Stimulated activated CD8-positive, alpha-beta memory T cell treated with anti-CD3 and anti-CD28 coated beads, Interleukin-2, amount 100 ng/mL, for 1 hour (primary cell): Measurements from ENCODE around the gene SLC16A7.

ENCODE experiments used
- DNase-seq, 2 donors: peaks; one replicate each; pipeline ENCODE4 v3.0.0-alpha.2; 2020; ENCODE audit warnings: low read depth in 2 of 2

The SLC16A7 gene

GRCh38 chr12:59620326-59620725 lies 24.5 kb downstream of the SLC16A7 start:
- DNase-seq: no peak

- DNase-seq: no peak
Observed at GRCh38 chr12:59624732-59625460, 29.1 kb downstream of the SLC16A7 start.

DNA sequence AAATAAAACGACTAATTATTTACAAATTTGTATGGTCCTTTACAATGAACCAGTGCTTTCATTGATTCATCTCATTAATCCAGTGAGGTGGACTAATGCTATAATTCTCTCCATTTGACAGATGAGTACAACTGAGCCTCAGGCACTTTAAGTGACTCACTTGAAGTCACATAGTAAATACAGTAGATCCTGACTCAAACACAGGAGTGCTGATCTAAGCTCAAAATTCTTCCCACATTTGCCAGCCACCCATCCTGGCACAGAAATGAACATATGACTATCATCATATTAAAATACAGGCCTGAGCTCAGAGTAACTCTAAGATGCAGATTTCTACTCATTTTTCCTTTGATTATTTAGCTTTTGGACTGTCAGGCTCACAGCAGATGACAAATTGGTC lies 30.6 kb downstream of the SLC16A7 start:
- no peak for DNase-seq

DNA sequence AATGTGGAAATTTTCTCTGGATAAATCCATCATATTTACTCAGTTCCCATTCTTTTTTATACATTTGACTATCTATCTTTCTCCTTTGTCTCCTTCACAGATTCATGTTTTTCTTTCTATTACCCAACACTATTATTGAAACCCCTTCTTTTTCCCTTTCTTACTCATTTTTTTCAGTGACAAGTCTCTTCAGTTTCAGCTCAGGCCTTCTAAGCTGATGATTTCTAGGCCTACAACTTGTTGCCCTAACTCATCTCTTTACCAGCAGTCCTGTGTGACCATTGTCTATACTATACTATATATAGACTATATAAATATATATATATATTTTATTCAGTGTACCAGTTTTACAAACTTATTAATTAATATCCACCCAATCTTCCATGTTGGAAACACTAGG lies 31.8 kb downstream of the SLC16A7 start:
- no peak for DNase-seq

GRCh38 chr12:59629890-59630289 lies 34.1 kb downstream of the SLC16A7 start:
- DNase-seq: no peak

DNA sequence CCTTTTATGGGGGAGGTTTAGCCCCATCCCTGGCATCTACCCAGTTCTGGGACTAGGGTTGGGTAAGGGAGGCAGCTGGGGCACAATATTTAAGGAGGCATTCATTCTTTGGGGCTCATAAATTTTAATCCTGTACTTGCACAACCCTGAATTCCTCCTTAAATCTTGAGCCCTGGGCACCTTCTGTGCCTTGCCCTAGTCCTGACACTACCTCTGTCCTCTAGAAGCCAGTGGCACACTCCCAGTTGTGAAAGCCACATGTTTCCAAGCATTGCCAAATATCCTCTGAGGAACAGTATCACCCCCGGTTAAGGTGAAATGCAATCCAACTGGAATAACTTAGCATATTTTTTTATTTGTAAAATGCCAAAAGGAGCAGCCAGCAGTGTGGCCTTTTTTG lies 36.6 kb downstream of the SLC16A7 start:
- DNase-seq: no peak

DNA sequence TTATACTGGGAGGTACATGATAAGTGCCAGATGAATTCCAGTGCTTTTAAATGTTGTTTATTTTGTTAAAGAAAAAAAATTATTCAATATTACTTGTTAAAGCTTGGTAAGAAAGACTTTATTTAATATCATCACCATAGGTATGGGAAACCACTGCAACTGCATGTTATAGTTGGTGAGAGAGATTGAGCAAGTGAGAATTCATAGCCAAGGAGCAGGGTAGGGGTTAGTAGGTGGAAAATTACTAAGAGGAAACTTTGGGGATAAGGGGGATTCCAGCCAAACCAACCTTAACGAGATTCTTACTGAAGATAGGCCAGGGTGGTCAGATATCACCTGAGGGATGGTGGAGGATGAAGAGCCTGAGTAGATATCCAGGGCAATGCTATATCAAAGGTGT lies 38.4 kb downstream of the SLC16A7 start:
- DNase-seq: no peak

- no peak for DNase-seq
Observed at GRCh38 chr12:59636945-59637691, 41.3 kb downstream of the SLC16A7 start.

- no peak for DNase-seq
Observed at GRCh38 chr12:59637692-59638070, 41.9 kb downstream of the SLC16A7 start.

DNA sequence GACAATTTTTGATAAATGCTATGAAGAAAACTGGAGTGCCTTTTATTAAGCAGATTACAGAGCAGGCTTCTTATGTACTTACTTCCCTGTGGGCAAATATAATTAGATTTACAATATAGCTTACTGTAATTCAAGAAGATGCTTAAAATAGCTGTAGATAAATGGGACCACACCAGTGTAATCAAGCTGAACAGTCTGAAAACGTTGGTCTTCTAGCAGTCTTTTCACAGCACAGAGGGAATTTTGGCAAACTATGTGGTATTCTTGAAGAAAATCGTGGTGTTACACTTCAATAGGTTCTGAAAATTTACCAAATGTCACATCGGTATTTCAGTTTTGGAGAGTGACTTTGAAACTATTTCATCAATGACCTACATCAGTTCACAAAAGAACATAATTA lies 47.7 kb downstream of the SLC16A7 start:
- no peak for DNase-seq

GRCh38 chr12:59645242-59645641 lies 49.4 kb downstream of the SLC16A7 start:
- no peak for DNase-seq

DNA sequence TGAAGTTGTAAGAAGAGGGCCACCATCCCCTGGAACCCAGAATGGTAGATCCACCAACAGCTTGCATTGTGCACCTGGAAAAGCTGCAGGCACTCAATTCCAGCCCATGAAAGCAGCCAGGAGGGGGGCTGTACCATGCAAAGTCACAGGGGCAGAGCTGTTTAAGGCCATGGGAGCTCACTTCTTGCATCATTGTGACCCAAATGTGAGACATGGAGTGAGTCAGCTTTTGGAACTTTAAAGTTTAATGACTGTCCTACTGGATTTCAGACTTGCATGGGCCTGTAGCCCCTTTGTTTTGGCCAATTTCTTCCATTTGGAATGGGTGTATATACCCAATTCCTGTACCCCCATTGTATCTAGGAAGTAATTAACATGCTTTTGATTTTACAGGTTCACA lies 50.8 kb downstream of the SLC16A7 start:
- DNase-seq: no peak

- no peak for DNase-seq
Observed at GRCh38 chr12:59649203-59649602, 53.4 kb downstream of the SLC16A7 start.

- DNase-seq: no peak
Observed at GRCh38 chr12:59650588-59651228, 54.9 kb downstream of the SLC16A7 start.

GRCh38 chr12:59651229-59651920 lies 55.5 kb downstream of the SLC16A7 start:
- DNase-seq: no peak

- DNase-seq: no peak
Observed at GRCh38 chr12:59652130-59652529, 56.3 kb downstream of the SLC16A7 start.

DNA sequence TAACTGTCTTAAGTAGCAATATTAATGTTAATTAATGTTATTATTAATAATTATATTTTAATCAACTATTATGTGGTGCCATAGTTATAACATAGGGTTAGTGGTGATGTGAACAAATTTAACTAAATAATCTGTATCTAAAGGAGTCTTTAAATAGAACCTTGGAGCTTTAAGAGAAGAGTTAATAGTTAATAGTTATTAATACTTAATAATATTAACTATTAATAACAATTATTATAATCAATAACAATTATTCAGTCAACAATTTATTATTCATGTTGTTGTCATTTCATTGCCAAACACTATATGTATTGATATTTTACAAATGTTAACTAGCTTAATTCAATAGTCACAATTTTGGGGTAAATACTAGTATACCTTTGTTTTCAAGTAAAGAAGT lies 58.2 kb downstream of the SLC16A7 start:
- DNase-seq: no peak

- no peak for DNase-seq
Observed at GRCh38 chr12:59657266-59657665, 61.4 kb downstream of the SLC16A7 start.

- DNase-seq: no peak
Observed at GRCh38 chr12:59657711-59658110, 61.9 kb downstream of the SLC16A7 start.

DNA sequence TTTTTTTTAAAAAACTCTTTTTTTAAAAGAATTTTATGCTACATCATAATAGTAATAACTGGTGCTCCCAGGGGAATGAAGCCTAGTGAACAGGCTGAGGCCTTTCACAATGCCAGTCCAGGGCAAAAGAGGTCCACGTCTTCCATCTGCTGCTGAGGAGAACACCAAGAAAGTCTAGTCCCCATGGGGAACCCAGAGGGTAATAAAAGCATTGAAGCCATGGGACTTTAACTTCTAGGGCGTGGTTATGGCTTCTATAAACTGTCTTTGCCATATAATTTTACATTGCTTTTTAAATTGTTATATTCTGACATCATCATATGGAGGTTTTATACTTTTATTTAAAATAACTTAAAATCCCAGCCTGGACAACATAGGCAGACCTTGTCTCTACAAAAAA lies 64.3 kb downstream of the SLC16A7 start:
- no peak for DNase-seq

DNA sequence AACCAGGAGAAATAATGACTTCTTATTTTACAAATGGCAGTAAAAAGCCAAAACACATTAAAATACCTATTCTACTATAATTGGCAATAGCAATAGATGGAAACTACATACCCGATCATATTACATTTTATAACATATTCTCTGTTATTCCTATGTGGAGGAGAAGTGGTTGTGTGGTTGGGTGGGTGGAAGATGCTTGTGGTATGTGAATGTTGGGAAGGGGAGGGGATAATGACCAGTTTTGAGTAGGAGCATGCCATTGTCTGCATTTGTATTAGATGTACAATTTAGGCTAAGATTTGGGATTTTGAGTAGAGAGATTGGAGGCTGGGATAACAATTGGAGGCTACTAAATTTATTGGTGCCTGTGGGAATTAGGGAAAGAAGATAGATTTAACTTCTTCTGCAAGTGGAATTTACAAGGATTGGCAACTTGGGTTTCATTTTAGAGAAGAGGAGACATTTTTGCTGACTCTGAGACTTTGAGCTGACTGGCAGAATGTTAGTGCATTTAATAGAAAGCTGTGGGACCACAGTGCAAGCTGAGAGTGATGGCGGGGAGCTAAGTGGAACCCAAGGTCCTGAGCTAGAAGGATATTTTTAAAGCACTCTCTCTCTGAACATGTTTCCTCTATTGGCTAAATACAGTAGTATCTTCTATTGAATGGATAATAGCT lies 65.2 kb downstream of the SLC16A7 start:
- no peak for DNase-seq

GRCh38 chr12:59664495-59664894 lies 68.7 kb downstream of the SLC16A7 start:
- no peak for DNase-seq
